Loucy (cell line): Measurements from ENCODE around the gene LDLRAD4.
"Not testable (repeated sequence)": the region's sequence is repeated elsewhere in the genome, so short reads cannot be mapped to it uniquely, and the experiment has no call there.

Source experiments
- H2AFZ ChIP-seq: fragments of 200-600 bp; sonication (generic); 2 replicates; pipeline ENCODE4 v1.6.0; 2016; ENCODE audit warnings: antibody characterized with exemption, mild to moderate bottlenecking, low read length, moderate library complexity
- H3F3A ChIP-seq: fragments of 200-600 bp; 2 replicates; pipeline ENCODE4 v1.6.0; 2016; ENCODE audit warnings: antibody characterized with exemption, low read depth, mild to moderate bottlenecking
- H3K27me3 ChIP-seq: fragments of 200-600 bp; sonication (generic); 2 replicates; pipeline ENCODE4 v1.6.1; 2014; ENCODE audit warnings: low read length, mild to moderate bottlenecking; ENCODE audit not compliant: insufficient read depth, poor library complexity, severe bottlenecking
- H3K36me3 ChIP-seq: fragments of 200-600 bp; sonication (generic); 2 replicates; pipeline ENCODE4 v1.6.1; 2016; ENCODE audit warnings: low read length; ENCODE audit not compliant: insufficient read depth
- H3K4me1 ChIP-seq: fragments of 200-600 bp; sonication (generic); 2 replicates; pipeline ENCODE4 v1.5.1; 2014; ENCODE audit warnings: low read length, mild to moderate bottlenecking; ENCODE audit not compliant: insufficient read depth, poor library complexity, severe bottlenecking
- H3K4me2 ChIP-seq: fragments of 200-600 bp; sonication (generic); 2 replicates; pipeline ENCODE4 v1.6.0; 2014; ENCODE audit warnings: antibody characterized with exemption, low read length, low read depth, mild to moderate bottlenecking; ENCODE audit not compliant: poor library complexity, severe bottlenecking
- H3K4me3 ChIP-seq: fragments of 200-600 bp; sonication (generic); 2 replicates; pipeline ENCODE4 v1.5.1; 2014; ENCODE audit warnings: low read length, mild to moderate bottlenecking, mixed read lengths; ENCODE audit not compliant: poor library complexity, severe bottlenecking
- H3K79me2 ChIP-seq: fragments of 200-600 bp; sonication (generic); 2 replicates; pipeline ENCODE4 v1.6.1; 2014; ENCODE audit warnings: low read length; ENCODE audit not compliant: insufficient read depth
- H3K9ac ChIP-seq: fragments of 200-600 bp; sonication (generic); 2 replicates; pipeline ENCODE4 v1.6.0; 2014; ENCODE audit warnings: mild to moderate bottlenecking, low read depth, low read length, moderate library complexity; ENCODE audit not compliant: poor library complexity, severe bottlenecking
- H3K9me2 ChIP-seq: fragments of 200-600 bp; sonication (generic); replicated peaks from 2 replicates; pipeline ENCODE4 v1.6.1; 2016; ENCODE audit warnings: low read depth, low read length, mixed read lengths
- H3K9me3 ChIP-seq: fragments of 200-600 bp; sonication (generic); 2 replicates; pipeline ENCODE4 v1.6.1; 2014; ENCODE audit warnings: mild to moderate bottlenecking, antibody characterized with exemption, low read length, low read depth; ENCODE audit not compliant: insufficient read depth
- H4K20me1 ChIP-seq: fragments of 200-600 bp; sonication (generic); 2 replicates; pipeline ENCODE4 v1.6.0; 2014; ENCODE audit warnings: antibody characterized with exemption, low read length, mild to moderate bottlenecking; ENCODE audit not compliant: insufficient read depth, poor library complexity, severe bottlenecking
- CTCF ChIP-seq: fragments of 200-600 bp; sonication (generic); conservative IDR thresholded peaks from 2 replicates; pipeline ENCODE4 v1.5.1; 2014; ENCODE audit warnings: mild to moderate bottlenecking, antibody characterized with exemption, low read length
- EZH2phosphoT487 ChIP-seq: fragments of 200-600 bp; IDR thresholded peaks from 2 replicates; pipeline ENCODE4 v1.6.1; 2018; ENCODE audit warnings: antibody characterized with exemption, mild to moderate bottlenecking, moderate library complexity, borderline replicate concordance

The LDLRAD4 gene

GRCh38 chr18:13473751-13474150, 255.2 kb downstream of the LDLRAD4 start:
- no peak overlapping the region for H3K4me2 ChIP-seq
- no peak overlapping the region for H2AFZ ChIP-seq
- H3K9me2 ChIP-seq, result no peaks in the 10 kb centered on the region
- no peak for TF ChIP-seq EZH2phosphoT487
- H3F3A ChIP-seq, result no peaks in the 10 kb centered on the region
- peaks cover 68% of the 10 kb centered on the region for H3K79me2 ChIP-seq
- no peaks in the 10 kb centered on the region for H3K9me3 ChIP-seq
- H3K36me3 ChIP-seq, result peaks cover 6% of the 10 kb centered on the region; the same call in 1 of the 2 replicates
- H3K9ac ChIP-seq, result no peak overlapping the region
- H4K20me1 ChIP-seq, result no peaks in the 10 kb centered on the region
- H3K27me3 ChIP-seq, result no peaks in the 10 kb centered on the region
- peaks cover 24% of the 10 kb centered on the region for H3K4me1 ChIP-seq
- H3K4me3 ChIP-seq, result no peak overlapping the region

GRCh38 chr18:13474336-13474735, 255.8 kb downstream of the LDLRAD4 start:
- Histone ChIP-seq H3F3A (no peaks in the 10 kb centered on the region), H3K9me2 (no peaks in the 10 kb centered on the region), H3K79me2 (peaks cover 64% of the 10 kb centered on the region), H3K9me3 (no peaks in the 10 kb centered on the region), H3K4me1 (peaks cover 24% of the 10 kb centered on the region), H3K4me3 (no peak overlapping the region), H4K20me1 (no peaks in the 10 kb centered on the region), H3K27me3 (no peaks in the 10 kb centered on the region), H3K36me3 (peaks cover 6% of the 10 kb centered on the region; the same call in 1 of the 2 replicates), H2AFZ (no peak overlapping the region), H3K4me2 (no peak overlapping the region), H3K9ac (no peak overlapping the region)
- TF ChIP-seq CTCF, result no peak
- no peak for TF ChIP-seq EZH2phosphoT487

GRCh38 chr18:13474907-13475545, 256.5 kb downstream of the LDLRAD4 start:
- Histone ChIP-seq H3K4me3 (no peak overlapping the region), H3K9me2 (no peaks in the 10 kb centered on the region), H4K20me1 (no peaks in the 10 kb centered on the region), H3K9ac (no peak overlapping the region), H2AFZ (no peak overlapping the region), H3K4me1 (peaks cover 21% of the 10 kb centered on the region), H3K27me3 (no peaks in the 10 kb centered on the region), H3K4me2 (no peak overlapping the region), H3K36me3 (peaks cover 6% of the 10 kb centered on the region; the same call in 1 of the 2 replicates), H3K79me2 (peaks cover 59% of the 10 kb centered on the region), H3F3A (no peaks in the 10 kb centered on the region), H3K9me3 (no peaks in the 10 kb centered on the region)
- TF ChIP-seq EZH2phosphoT487, result no peak

- H3K4me3 ChIP-seq, H3F3A ChIP-seq, H3K27me3 ChIP-seq, H2AFZ ChIP-seq, H3K9ac ChIP-seq, H3K9me2 ChIP-seq, H3K9me3 ChIP-seq, H3K36me3 ChIP-seq, H3K4me2 ChIP-seq, H4K20me1 ChIP-seq: not testable (repeated sequence)
- Histone ChIP-seq H3K79me2 (peaks cover 56% of the 10 kb centered on the region; the same call in 1 of the 2 replicates), H3K4me1 (peaks cover 26% of the 10 kb centered on the region)
Observed at GRCh38 chr18:13476312-13476711, 257.8 kb downstream of the LDLRAD4 start.
